Skeletal muscle cell (primary cell): Measurements from ENCODE around the gene COX19.

Source experiments
- DNase-seq: peaks from one replicate; pipeline ENCODE4 v3.0.0-alpha.2; 2010; ENCODE audit warnings: low read depth
- H3K4me3 ChIP-seq: 2 replicates; pipeline ENCODE4 v1.5.1; 2011; ENCODE audit warnings: low read depth, mild to moderate bottlenecking, control low read depth, low read length, moderate library complexity

The COX19 gene

GRCh38 chr7:919924-920341, 55.4 kb downstream of the COX19 start:
- no peak for DNase-seq
- no peak overlapping the region for H3K4me3 ChIP-seq

- no peak overlapping the region for H3K4me3 ChIP-seq
- no peak for DNase-seq
Observed at GRCh38 chr7:919114-919442, 56.3 kb downstream of the COX19 start.

GRCh38 chr7:918441-919113, 56.8 kb downstream of the COX19 start:
- H3K4me3 ChIP-seq, result no peak overlapping the region
- DNase-seq, result no peak

GRCh38 chr7:918118-918425, 57.3 kb downstream of the COX19 start:
- H3K4me3 ChIP-seq, result no peak overlapping the region
- no peak for DNase-seq

- DNase-seq, result no peak
- no peak overlapping the region for H3K4me3 ChIP-seq
Observed at GRCh38 chr7:917255-918117, 57.9 kb downstream of the COX19 start.

GRCh38 chr7:916291-916941, 58.9 kb downstream of the COX19 start:
- DNase-seq, result no peak
- H3K4me3 ChIP-seq, result no peak overlapping the region
